ENCODE results near the gene IGLON5.
A peak's percentile ranks its signal among the peaks of the same experiment; 100 is the strongest.

Gene IGLON5

GRCh38 chr19:51339687-51340656 lies 28.5 kb downstream of the IGLON5 start:
- DNase-seq = peak; percentile 90 to 98

GRCh38 chr19:51341066-51341465 lies 29.6 kb downstream of the IGLON5 start:
- DNase-seq = no peak

GRCh38 chr19:51341976-51342580 lies 30.6 kb downstream of the IGLON5 start, which contains the start of gene VSIG10L:
Gene VSIG10L (minus strand): TSS chr19:51342139. CDS start chr19:51342124, 15 bp downstream.
- DNase-seq = no peak

- DNase-seq = no peak
These were observed 31.5 kb downstream of the IGLON5 start for GRCh38 chr19:51342631-51343569.

GRCh38 chr19:51345076-51345620 lies 33.7 kb downstream of the IGLON5 start:
- DNase-seq = no peak

GRCh38 chr19:51346742-51347141 lies 35.3 kb downstream of the IGLON5 start:
- no peak for DNase-seq

- DNase-seq = no peak
These were observed 35.9 kb downstream of the IGLON5 start for GRCh38 chr19:51347209-51347928.

GRCh38 chr19:51351266-51351990 lies 40.0 kb downstream of the IGLON5 start:
- no peak for DNase-seq

- no peak for DNase-seq
These were observed 41.4 kb downstream of the IGLON5 start for GRCh38 chr19:51352783-51353360.

GRCh38 chr19:51354103-51354741 lies 42.8 kb downstream of the IGLON5 start:
- no peak for DNase-seq

- DNase-seq = no peak
These were observed 43.3 kb downstream of the IGLON5 start for GRCh38 chr19:51354742-51355148.

GRCh38 chr19:51356159-51356801 lies 44.8 kb downstream of the IGLON5 start:
- DNase-seq = no peak

- no peak for DNase-seq
These were observed 46.5 kb downstream of the IGLON5 start for GRCh38 chr19:51357952-51358351.

GRCh38 chr19:51359294-51359693 lies 47.9 kb downstream of the IGLON5 start:
- no peak for DNase-seq

GRCh38 chr19:51361239-51361638 lies 49.8 kb downstream of the IGLON5 start:
- DNase-seq = no peak

- no peak for DNase-seq
These were observed 53.0 kb downstream of the IGLON5 start for GRCh38 chr19:51364200-51365106.

GRCh38 chr19:51365211-51365964 lies 53.9 kb downstream of the IGLON5 start:
- peak in 1 of 2 experiments; percentile 31 for DNase-seq

- DNase-seq = no peak
These were observed 54.5 kb downstream of the IGLON5 start, which contains the start of gene ETFB for GRCh38 chr19:51365965-51366388. Gene ETFB (minus strand): TSS chr19:51366388. CDS start chr19:51366326, 62 bp downstream.

All from NCI-H526 (cell line).